ENCODE results near the gene DGAT2L6.

DNA sequence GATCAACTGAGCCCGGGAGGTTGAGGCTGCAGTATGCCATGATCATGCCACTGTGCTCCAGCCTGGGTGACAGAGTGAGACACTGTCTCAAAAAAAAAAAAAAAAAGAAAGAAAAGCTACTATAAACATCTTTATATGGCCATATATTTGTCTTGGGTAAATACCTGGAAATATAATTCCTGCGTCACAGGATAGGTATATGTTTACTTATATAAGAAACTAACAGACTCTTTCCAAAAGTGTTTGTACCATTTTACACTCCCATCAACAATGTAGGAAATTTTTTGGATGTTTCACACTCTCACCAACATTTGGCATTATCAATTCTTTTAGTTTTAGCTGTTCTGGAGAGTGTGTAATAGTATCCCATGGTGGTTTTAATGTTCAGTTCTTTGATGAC, 70.0 kb downstream of the DGAT2L6 start:
- TF ChIP-seq, protein P1, sequence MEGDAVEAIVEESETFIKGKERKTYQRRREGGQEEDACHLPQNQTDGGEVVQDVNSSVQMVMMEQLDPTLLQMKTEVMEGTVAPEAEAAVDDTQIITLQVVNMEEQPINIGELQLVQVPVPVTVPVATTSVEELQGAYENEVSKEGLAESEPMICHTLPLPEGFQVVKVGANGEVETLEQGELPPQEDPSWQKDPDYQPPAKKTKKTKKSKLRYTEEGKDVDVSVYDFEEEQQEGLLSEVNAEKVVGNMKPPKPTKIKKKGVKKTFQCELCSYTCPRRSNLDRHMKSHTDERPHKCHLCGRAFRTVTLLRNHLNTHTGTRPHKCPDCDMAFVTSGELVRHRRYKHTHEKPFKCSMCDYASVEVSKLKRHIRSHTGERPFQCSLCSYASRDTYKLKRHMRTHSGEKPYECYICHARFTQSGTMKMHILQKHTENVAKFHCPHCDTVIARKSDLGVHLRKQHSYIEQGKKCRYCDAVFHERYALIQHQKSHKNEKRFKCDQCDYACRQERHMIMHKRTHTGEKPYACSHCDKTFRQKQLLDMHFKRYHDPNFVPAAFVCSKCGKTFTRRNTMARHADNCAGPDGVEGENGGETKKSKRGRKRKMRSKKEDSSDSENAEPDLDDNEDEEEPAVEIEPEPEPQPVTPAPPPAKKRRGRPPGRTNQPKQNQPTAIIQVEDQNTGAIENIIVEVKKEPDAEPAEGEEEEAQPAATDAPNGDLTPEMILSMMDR (IDR thresholded peaks at IDR 0.05), result no peak
- no peak for TF ChIP-seq POLR2A (IDR thresholded peaks at IDR 0.05)
